ENCODE results near the gene TRIM33. TPM values are rescaled to one million over a fixed set of nuclear protein-coding genes. Genes with fewer than 3 reads are reported as not detected.

TRIM33 gene
- 27.0 and 43.1 TPM in 2 replicates for total RNA-seq

GRCh38 chr1:114511032-114511785, at the start of gene TRIM33:
Gene TRIM33 (minus strand): TSS chr1:114511203. CDS start chr1:114511076, 127 bp downstream.

Other genes with a start within 250 kb of the TRIM33 start
- gene BCAS2, start 70.4 kb upstream of the TRIM33 start, total RNA-seq, result 53.4 and 57.9 TPM in 2 replicates
- gene DENND2C, start 158.8 kb upstream of the TRIM33 start, total RNA-seq, result 1.5 and 2.2 TPM in 2 replicates
- gene AMPD1, start 184.3 kb upstream of the TRIM33 start, total RNA-seq, result not detected in 2 replicates
- 43.4 and 65.5 TPM in 2 replicates for gene NRAS, start 205.6 kb upstream of the TRIM33 start, total RNA-seq
- 849 and 1,189 TPM in 2 replicates for gene CSDE1, start 246.8 kb upstream of the TRIM33 start, total RNA-seq